GM20431 (cell line): ENCODE data around the gene ESYT1.
"Not testable (repeated sequence)": the region's sequence is repeated elsewhere in the genome, so short reads cannot be mapped to it uniquely, and the experiment has no call there.

Experiments
- in situ Hi-C: fragments of 300-500 bp; cut with MseI, MboI; formaldehyde crosslinking; loops from one replicate; pipeline ENCODE4 v1.15.0; 2020; ENCODE audit warnings: low sequenced_read_pairs; ENCODE audit not compliant: unreplicated experiment

ESYT1 gene

GRCh38 chr12:56103823-56104108 is 24.3 kb upstream of the ESYT1 start:
- in situ Hi-C loops = no loop called here

- in situ Hi-C loops = no loop called here
Measured at GRCh38 chr12:56104109-56104814, 23.8 kb upstream of the ESYT1 start, which contains the start of gene PA2G4. PA2G4 (plus strand) TSS chr12:56104559; CDS start chr12:56104738, 179 bp downstream.

- in situ Hi-C loops = no loop called here
Measured at GRCh38 chr12:56104815-56105608, 23.1 kb upstream of the ESYT1 start.

GRCh38 chr12:56105609-56105902 is 22.5 kb upstream of the ESYT1 start:
- in situ Hi-C loops = no loop called here

GRCh38 chr12:56107242-56107641 is 20.8 kb upstream of the ESYT1 start:
- in situ Hi-C loops = no loop called here

GRCh38 chr12:56110571-56110970 is 17.5 kb upstream of the ESYT1 start:
- in situ Hi-C loops = no loop called here

- in situ Hi-C loops = no loop called here
Measured at GRCh38 chr12:56114084-56114483, 14.0 kb upstream of the ESYT1 start.

- in situ Hi-C loops = no loop called here
Measured at GRCh38 chr12:56115329-56115728, 12.7 kb upstream of the ESYT1 start.

- in situ Hi-C loops = no loop called here
Measured at GRCh38 chr12:56116267-56117081, 11.6 kb upstream of the ESYT1 start, which contains the start of gene RPL41. RPL41 (plus strand) TSS chr12:56116633.

- in situ Hi-C loops = not testable (repeated sequence)
Measured at GRCh38 chr12:56117082-56117706, 10.9 kb upstream of the ESYT1 start.

- in situ Hi-C loops = no loop called here
Measured at GRCh38 chr12:56117778-56118687, 10.0 kb upstream of the ESYT1 start, which contains the start of gene ZC3H10. ZC3H10 (plus strand) TSS chr12:56118266; CDS start chr12:56120563, 2,297 bp downstream.

GRCh38 chr12:56118688-56119357 is 9.2 kb upstream of the ESYT1 start:
- in situ Hi-C loops = no loop called here

GRCh38 chr12:56119361-56119796 is 8.7 kb upstream of the ESYT1 start:
- in situ Hi-C loops = no loop called here

- in situ Hi-C loops = no loop called here
Measured at GRCh38 chr12:56120158-56120846, 7.8 kb upstream of the ESYT1 start.

- in situ Hi-C loops = no loop called here
Measured at GRCh38 chr12:56121204-56121870, 6.7 kb upstream of the ESYT1 start.

GRCh38 chr12:56122637-56123036 is 5.4 kb upstream of the ESYT1 start:
- in situ Hi-C loops = no loop called here

- in situ Hi-C loops = no loop called here
Measured at GRCh38 chr12:56124133-56124532, 3.9 kb upstream of the ESYT1 start.
